ENCODE results near the gene PACRG.

Gene PACRG

DNA sequence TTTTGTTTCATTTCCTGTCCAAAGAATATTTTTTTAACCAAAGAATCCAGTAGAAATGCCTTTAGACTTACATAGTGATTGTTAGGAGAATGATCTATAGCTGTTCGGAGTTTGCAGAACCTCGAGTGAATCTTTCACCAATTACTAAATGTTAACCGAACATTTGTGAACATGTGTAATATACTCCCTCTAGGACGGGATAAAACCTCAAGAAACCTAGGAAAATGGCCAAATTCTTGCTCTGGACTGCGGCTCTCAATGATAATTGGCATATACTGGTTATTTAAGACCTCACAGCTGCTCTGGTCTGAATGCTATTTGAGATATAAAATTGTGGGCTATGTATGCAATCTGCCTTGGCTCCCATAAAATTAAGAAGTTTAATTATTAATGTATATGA lies 137.1 kb downstream of the PACRG start:
- H3K27ac ChIP-seq, result no peak overlapping the region
- TF ChIP-seq, protein P1, sequence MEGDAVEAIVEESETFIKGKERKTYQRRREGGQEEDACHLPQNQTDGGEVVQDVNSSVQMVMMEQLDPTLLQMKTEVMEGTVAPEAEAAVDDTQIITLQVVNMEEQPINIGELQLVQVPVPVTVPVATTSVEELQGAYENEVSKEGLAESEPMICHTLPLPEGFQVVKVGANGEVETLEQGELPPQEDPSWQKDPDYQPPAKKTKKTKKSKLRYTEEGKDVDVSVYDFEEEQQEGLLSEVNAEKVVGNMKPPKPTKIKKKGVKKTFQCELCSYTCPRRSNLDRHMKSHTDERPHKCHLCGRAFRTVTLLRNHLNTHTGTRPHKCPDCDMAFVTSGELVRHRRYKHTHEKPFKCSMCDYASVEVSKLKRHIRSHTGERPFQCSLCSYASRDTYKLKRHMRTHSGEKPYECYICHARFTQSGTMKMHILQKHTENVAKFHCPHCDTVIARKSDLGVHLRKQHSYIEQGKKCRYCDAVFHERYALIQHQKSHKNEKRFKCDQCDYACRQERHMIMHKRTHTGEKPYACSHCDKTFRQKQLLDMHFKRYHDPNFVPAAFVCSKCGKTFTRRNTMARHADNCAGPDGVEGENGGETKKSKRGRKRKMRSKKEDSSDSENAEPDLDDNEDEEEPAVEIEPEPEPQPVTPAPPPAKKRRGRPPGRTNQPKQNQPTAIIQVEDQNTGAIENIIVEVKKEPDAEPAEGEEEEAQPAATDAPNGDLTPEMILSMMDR (IDR thresholded peaks at IDR 0.05), result no peak
- DNase-seq (ENCODE audit: low spot score), result no peak
- no peak overlapping the region for H3K4me3 ChIP-seq

DNA sequence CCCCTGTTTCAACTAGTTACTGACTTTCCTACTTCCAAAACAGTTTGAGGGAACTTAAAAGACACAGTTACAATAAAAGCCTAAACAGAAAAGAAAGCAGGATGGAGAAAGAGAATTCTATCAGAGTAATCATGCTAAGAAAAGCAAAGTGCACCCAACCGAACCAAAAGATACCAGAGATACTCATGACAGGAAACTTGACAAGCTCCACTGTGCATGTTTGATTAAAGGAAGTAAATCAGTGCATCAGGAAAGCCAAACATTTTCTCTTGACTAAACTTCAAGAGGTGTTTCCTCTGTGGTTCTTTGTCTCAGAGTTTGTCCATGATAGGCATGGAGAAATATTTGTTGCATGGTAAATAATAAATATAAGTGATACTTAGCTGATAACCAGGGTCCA lies 138.9 kb downstream of the PACRG start:
- DNase-seq (ENCODE audit: low spot score), result no peak
- Histone ChIP-seq H3K4me3 (no peak overlapping the region), H3K27ac (no peak overlapping the region)
- TF ChIP-seq, protein P1 (IDR thresholded peaks at IDR 0.05), result no peak

DNA sequence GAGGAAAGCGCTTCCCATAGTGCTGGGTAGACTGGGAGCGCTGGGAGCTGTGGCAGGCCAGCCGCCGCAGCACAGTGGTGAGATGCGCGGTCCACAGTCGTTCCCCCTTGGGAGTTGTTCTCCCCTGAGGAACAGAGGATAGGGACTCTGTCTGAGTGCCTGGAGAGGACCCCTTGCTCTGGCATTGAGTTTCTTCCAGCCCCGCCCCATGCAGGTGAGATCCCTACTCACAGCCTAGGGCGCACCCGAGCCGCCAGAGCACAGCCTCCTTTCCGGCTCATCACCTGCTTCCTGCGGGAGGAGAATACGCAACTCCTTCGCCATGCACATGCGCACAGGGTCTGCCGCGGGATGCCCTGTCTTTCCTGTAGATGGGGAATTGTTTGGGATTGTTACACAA lies 140.6 kb downstream of the PACRG start:
- DNase-seq (ENCODE audit: low spot score), result no peak
- no peak overlapping the region for H3K4me3 ChIP-seq
- TF ChIP-seq, protein P1 (IDR thresholded peaks at IDR 0.05), result no peak
- no peak overlapping the region for H3K27ac ChIP-seq

DNA sequence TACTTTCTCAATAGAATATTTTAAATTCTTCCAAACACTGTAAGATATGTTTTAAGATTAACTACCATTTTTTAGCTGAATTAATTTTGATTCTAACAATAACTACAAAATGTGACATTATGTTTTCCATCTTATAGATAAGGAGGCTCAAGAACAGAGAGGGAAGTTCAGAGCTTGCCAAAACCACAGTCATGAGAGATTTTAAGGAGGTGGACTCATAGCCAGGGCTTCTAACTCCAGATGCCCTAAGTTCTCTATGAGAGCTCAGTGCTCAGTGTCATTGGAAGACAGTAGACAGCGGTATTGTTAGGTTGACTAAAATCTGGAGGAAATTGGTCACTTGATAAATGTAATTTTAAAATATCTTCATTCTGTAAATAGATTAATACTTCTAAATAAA lies 144.2 kb downstream of the PACRG start:
- DNase-seq (ENCODE audit: low spot score), result no peak
- no peak overlapping the region for H3K27ac ChIP-seq
- no peak overlapping the region for H3K4me3 ChIP-seq
- TF ChIP-seq, protein P1 (IDR thresholded peaks at IDR 0.05), result no peak

DNA sequence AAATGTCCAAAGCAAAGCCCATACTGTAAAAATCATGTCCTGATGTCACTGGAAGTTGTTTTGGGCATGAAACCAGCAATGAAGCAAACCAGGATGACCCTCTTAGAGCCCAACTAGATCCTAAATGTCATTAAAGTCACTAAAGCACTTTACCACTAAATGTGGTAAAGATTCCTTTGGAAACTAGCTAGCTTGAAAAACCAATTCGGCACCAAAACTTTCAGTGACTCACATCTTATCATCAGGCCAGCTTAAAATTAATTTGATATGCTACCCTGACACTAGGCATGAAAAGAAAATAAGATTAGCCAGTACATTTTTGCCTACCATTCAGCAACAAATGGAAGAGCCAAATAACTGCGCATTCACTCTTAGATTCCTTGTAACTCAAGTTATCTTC lies 145.8 kb downstream of the PACRG start:
- no peak for DNase-seq (ENCODE audit: low spot score)
- H3K4me3 ChIP-seq, result no peak overlapping the region
- TF ChIP-seq, protein P1 (IDR thresholded peaks at IDR 0.05), result no peak
- H3K27ac ChIP-seq, result no peak overlapping the region

DNA sequence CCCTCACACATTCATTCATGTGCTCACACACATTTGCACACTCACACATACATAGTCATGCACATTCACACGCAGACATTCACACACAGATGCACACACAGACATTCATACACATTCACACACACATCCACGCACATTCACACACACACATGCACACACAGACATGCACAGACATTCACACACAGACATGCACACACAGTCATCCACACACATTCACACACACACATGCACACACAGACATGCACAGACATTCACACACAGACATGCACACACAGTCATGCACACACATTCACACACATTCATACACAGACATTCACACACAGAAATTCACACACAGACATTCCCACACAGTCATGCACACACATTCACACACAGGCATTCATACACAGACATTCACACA lies 147.3 kb downstream of the PACRG start:
- Histone ChIP-seq H3K27ac (no peak overlapping the region), H3K4me3 (no peak overlapping the region)
- no peak for DNase-seq (ENCODE audit: low spot score)
- TF ChIP-seq, protein P1 (IDR thresholded peaks at IDR 0.05), result no peak

DNA sequence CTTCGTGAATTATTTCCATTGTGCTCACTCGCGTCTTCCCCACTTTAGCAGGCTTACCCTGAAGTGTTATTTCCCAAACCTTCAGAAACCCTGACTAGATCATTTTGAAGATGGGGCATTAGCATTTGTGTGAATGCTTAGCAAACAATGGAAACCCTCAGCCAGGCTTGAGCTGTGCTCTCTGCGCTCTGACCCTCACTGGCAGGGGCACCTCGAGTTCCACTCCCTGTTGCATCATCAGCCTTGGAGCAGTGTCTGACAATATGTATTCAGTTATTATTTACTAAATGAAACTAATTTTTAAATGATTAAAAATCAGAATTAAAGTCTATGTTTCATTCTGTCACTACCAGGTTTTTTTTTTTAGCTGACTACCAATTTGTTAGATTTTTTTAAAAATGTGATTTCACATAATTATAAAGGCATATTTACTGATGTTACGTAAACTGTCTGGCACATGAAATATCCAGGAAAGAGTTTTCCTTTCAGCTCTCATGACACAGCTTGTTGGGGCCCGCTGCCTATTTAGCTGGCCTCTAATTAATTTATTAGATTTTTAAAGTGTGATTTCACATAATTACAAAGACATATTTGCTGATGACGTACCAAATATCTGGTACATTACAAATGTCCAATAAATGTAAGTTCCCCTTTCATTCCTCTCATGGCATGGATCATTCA lies 155.2 kb downstream of the PACRG start:
- TF ChIP-seq, protein P1 (IDR thresholded peaks at IDR 0.05), result no peak
- Histone ChIP-seq H3K27ac (no peak overlapping the region), H3K4me3 (no peak overlapping the region)
- DNase-seq (ENCODE audit: low spot score), result no peak
